PC-3 (cell line): Measurements from ENCODE around the gene ANKS6. TPM values are rescaled to one million over a fixed set of nuclear protein-coding genes. Genes with fewer than 3 reads are reported as not detected.

ENCODE experiments used
- ATAC-seq: fragments of 200-7000 bp; cut with Tn5 transposase; 2 replicates; pipeline ENCODE4 v1.9.1; 2020; ENCODE audit warnings: mild to moderate bottlenecking, moderate library complexity
- BruUV-seq: library from RNA; stranded (reverse); fragments of 400-500 nt; replicated peaks from 2 replicates; lab custom pipeline; 2021; lab: Mats Ljungman, UMichigan
- CTCF ChIA-PET: fragments of 300-600 bp; sonication (Branson Sonifier 250); formaldehyde crosslinking; loops from one replicate; lab custom pipeline; 2022; ENCODE audit warnings: antibody characterized with exemption; lab: Charles Lee
- POLR2A ChIA-PET: fragments of 300-600 bp; sonication (Branson Sonifier 250); formaldehyde crosslinking; loops from one replicate; lab custom pipeline; 2022; ENCODE audit warnings: antibody characterized with exemption; ENCODE audit not compliant: unreplicated experiment; lab: Charles Lee
- DNase-seq: peaks from one replicate; pipeline ENCODE4 v3.0.0-alpha.2; 2015
- H2AFZ ChIP-seq: fragments of 300-600 bp; sonication (generic); 2 replicates; pipeline ENCODE4 v1.6.0; 2016; ENCODE audit warnings: antibody characterized with exemption, low read length
- H3F3A ChIP-seq: fragments of 300-600 bp; sonication (generic); one replicate; pipeline ENCODE4 v1.6.0; 2017; ENCODE audit warnings: antibody characterized with exemption, low read length, control low read depth, mild to moderate bottlenecking; ENCODE audit not compliant: unreplicated experiment
- H3K27ac ChIP-seq: fragments of 300-600 bp; sonication (generic); 2 replicates; pipeline ENCODE4 v1.5.1; 2016; ENCODE audit warnings: mild to moderate bottlenecking, low read length
- H3K27me3 ChIP-seq: fragments of 300-600 bp; sonication (generic); 2 replicates; pipeline ENCODE4 v1.6.1; 2016; ENCODE audit warnings: low read length, mixed read lengths
- H3K36me3 ChIP-seq: fragments of 300-600 bp; sonication (generic); 2 replicates; pipeline ENCODE4 v1.6.1; 2016; ENCODE audit warnings: low read depth, mixed run types, low read length, mixed read lengths
- H3K4me1 ChIP-seq: fragments of 300-600 bp; sonication (generic); 2 replicates; pipeline ENCODE4 v1.5.1; 2016; ENCODE audit warnings: low read length; ENCODE audit not compliant: insufficient read depth
- H3K4me2 ChIP-seq: fragments of 300-600 bp; sonication (generic); 2 replicates; pipeline ENCODE4 v1.6.0; 2016; ENCODE audit warnings: low read length
- H3K4me3 ChIP-seq: fragments of 300-600 bp; sonication (generic); 2 replicates; pipeline ENCODE4 v1.5.1; 2016; ENCODE audit warnings: mild to moderate bottlenecking, low read length, mixed read lengths
- H3K79me2 ChIP-seq: fragments of 300-600 bp; sonication (generic); 2 replicates; pipeline ENCODE4 v1.6.1; 2017; ENCODE audit warnings: low read length, mixed read lengths
- H3K9ac ChIP-seq: fragments of 300-600 bp; sonication (generic); 2 replicates; pipeline ENCODE4 v1.6.0; 2016; ENCODE audit warnings: mild to moderate bottlenecking, low read length
- H3K9me2 ChIP-seq: fragments of 300-600 bp; sonication (generic); replicated peaks from 2 replicates; pipeline ENCODE4 v1.6.1; 2016; ENCODE audit warnings: mixed run types, low read length, mixed read lengths
- H3K9me3 ChIP-seq: fragments of 300-600 bp; sonication (generic); 2 replicates; pipeline ENCODE4 v1.6.1; 2016; ENCODE audit warnings: low read length, mixed read lengths
- H4K20me1 ChIP-seq: fragments of 300-600 bp; sonication (generic); 2 replicates; pipeline ENCODE4 v1.6.1; 2016; ENCODE audit warnings: low read length, mixed read lengths
- CTCF ChIP-seq: fragments of 300-600 bp; sonication (generic); conservative IDR thresholded peaks from 2 replicates; pipeline ENCODE4 v1.5.1; 2017; ENCODE audit warnings: antibody characterized with exemption, low read depth, mild to moderate bottlenecking, low read length
- EZH2 ChIP-seq: fragments of 300-600 bp; sonication (generic); IDR thresholded peaks from one replicate; pipeline ENCODE4 v1.6.1; 2017; ENCODE audit warnings: antibody characterized with exemption, mild to moderate bottlenecking, low read length; ENCODE audit not compliant: unreplicated experiment
- EZH2phosphoT487 ChIP-seq: fragments of 300-600 bp; sonication (generic); IDR thresholded peaks from 2 replicates; pipeline ENCODE4 v1.6.1; 2018; ENCODE audit warnings: mild to moderate bottlenecking, antibody characterized with exemption, low read length, borderline replicate concordance
- intact Hi-C: fragments of 100-400 bp; cut with micrococcal nuclease; formaldehyde crosslinking; loops from 2 replicates; pipeline ENCODE4 v1.9.0; 2023
- total RNA-seq: library from RNA; depleted of rRNA; stranded (reverse); fragments of >200 nt; gene quantifications from 2 replicates; pipeline ENCODE4 v1.2.3, GENCODE V29; 2014

The ANKS6 gene
- total RNA-seq, 1 experiment from 2014 or later = 39.7 TPM

- peaks cover 23% of the 10 kb centered on the region for H3K4me1 ChIP-seq
- no peaks in the 10 kb centered on the region for H3K9me3 ChIP-seq
- H3K27me3 ChIP-seq = no peaks in the 10 kb centered on the region
- H2AFZ ChIP-seq = no peak overlapping the region
- no peaks in the 10 kb centered on the region for H3K36me3 ChIP-seq
- no peaks in the 10 kb centered on the region for H3F3A ChIP-seq
- BruUV-seq = no TSS peak
- H3K4me2 ChIP-seq = no peak overlapping the region
- H3K9me2 ChIP-seq = no peaks in the 10 kb centered on the region
- no peak for TF ChIP-seq EZH2phosphoT487
- ChIA-PET CTCF (no interaction called here), POLR2A (no interaction called here)
- ATAC-seq (no peak), DNase-seq (no peak)
- H3K79me2 ChIP-seq = no peaks in the 10 kb centered on the region
- H3K27ac ChIP-seq = no peak overlapping the region
- H3K4me3 ChIP-seq = no peak overlapping the region
- intact Hi-C loops = no loop called here
- H3K9ac ChIP-seq = no peak overlapping the region
- no peaks in the 10 kb centered on the region for H4K20me1 ChIP-seq
These were observed 50.9 kb downstream of the ANKS6 start for GRCh38 chr9:98745470-98745869.

- no peak for ATAC-seq
- H3K9me3 ChIP-seq = no peaks in the 10 kb centered on the region
- TF ChIP-seq EZH2phosphoT487 = no peak
- TF ChIP-seq CTCF = no peak
- no peak for TF ChIP-seq EZH2
- H3K9ac ChIP-seq = no peak overlapping the region
- H3K79me2 ChIP-seq = no peaks in the 10 kb centered on the region
- no peak overlapping the region for H3K4me2 ChIP-seq
- peaks cover 23% of the 10 kb centered on the region for H3K4me1 ChIP-seq
- H3F3A ChIP-seq = no peaks in the 10 kb centered on the region
- H3K36me3 ChIP-seq = no peaks in the 10 kb centered on the region
- H4K20me1 ChIP-seq = no peaks in the 10 kb centered on the region
- intact Hi-C loops = no loop called here
- BruUV-seq = no TSS peak
- POLR2A ChIA-PET = no interaction called here
- no peak for DNase-seq
- CTCF ChIA-PET = no interaction called here
- no peaks in the 10 kb centered on the region for H3K9me2 ChIP-seq
- H3K27me3 ChIP-seq = no peaks in the 10 kb centered on the region
- H3K4me3 ChIP-seq = no peak overlapping the region
- H2AFZ ChIP-seq = no peak overlapping the region
- H3K27ac ChIP-seq = no peak overlapping the region
These were observed 52.3 kb downstream of the ANKS6 start for GRCh38 chr9:98743818-98744611.

- no TSS peak for BruUV-seq
- Histone ChIP-seq H2AFZ (no peak overlapping the region), H3K4me1 (peaks cover 23% of the 10 kb centered on the region), H3K79me2 (no peaks in the 10 kb centered on the region), H3K9me3 (no peaks in the 10 kb centered on the region), H4K20me1 (no peaks in the 10 kb centered on the region), H3K36me3 (no peaks in the 10 kb centered on the region), H3F3A (no peaks in the 10 kb centered on the region), H3K4me2 (0 out of 2 replicates have a peak overlapping the region, but pooled peaks have one; percentile 28), H3K9ac (no peak overlapping the region; the same call in 1 of the 2 replicates), H3K9me2 (no peaks in the 10 kb centered on the region), H3K4me3 (no peak overlapping the region), H3K27me3 (no peaks in the 10 kb centered on the region), H3K27ac (peak overlapping the region; percentile 37; the same call in 1 of the 2 replicates)
- TF ChIP-seq EZH2 (no peak), CTCF (no peak), EZH2phosphoT487 (no peak)
- ChIA-PET CTCF (no interaction called here), POLR2A (no interaction called here)
- peak; percentile 9; the same call in 1 of the 2 replicates for ATAC-seq
- intact Hi-C loops = no loop called here
- DNase-seq = no peak
These were observed 53.0 kb downstream of the ANKS6 start for GRCh38 chr9:98743329-98743728.
